Left lung (tissue), 10 donors: ENCODE data around the gene FXYD2. TPM values are rescaled to one million over a fixed set of nuclear protein-coding genes. Genes with fewer than 3 reads are reported as not detected.

Source experiments
- ATAC-seq: fragments of 200-7000 bp; cut with Tn5 transposase; one replicate; pipeline ENCODE4 v1.9.1; 2020; ENCODE audit warnings: moderate library complexity
- DNase-seq, 4 donors: peaks; one replicate each; pipeline ENCODE4 v3.0.0-alpha.2; 2013 to 2020
- H3K27ac ChIP-seq, 2 donors: fragments of 200-600 bp; sonication (generic) in 1 of 2; one replicate each; pipeline versions ENCODE4 v1.5.0 to v1.8.0; 2020 to 2021
- H3K27me3 ChIP-seq, 2 donors: fragments of 200-600 bp; sonication (generic) in 1 of 2; one replicate each; pipeline versions ENCODE4 v1.5.0 to v1.8.0; 2020 to 2021
- H3K36me3 ChIP-seq, 2 donors: fragments of 200-600 bp; sonication (generic) in 1 of 2; one replicate each; pipeline versions ENCODE4 v1.5.0 to v1.8.0; 2020 to 2021
- H3K4me1 ChIP-seq, 2 donors: fragments of 200-600 bp; one replicate each; pipeline ENCODE4 v1.8.0; 2021
- H3K4me3 ChIP-seq, 2 donors: fragments of 200-600 bp; sonication (generic) in 1 of 2; one replicate each; pipeline versions ENCODE4 v1.5.0 to v1.8.0; 2020 to 2021; ENCODE audit warnings: mild to moderate bottlenecking in 1 of 2
- H3K9me3 ChIP-seq, 2 donors: fragments of 200-600 bp; sonication (generic) in 1 of 2; one replicate each; pipeline versions ENCODE4 v1.5.0 to v1.8.0; 2020 to 2021
- CTCF ChIP-seq, 2 donors: fragments of 200-600 bp; sonication (generic) in 1 of 2; IDR thresholded peaks; one replicate each; pipeline versions ENCODE4 v1.5.0 to v1.8.0; 2021; ENCODE audit warnings: antibody characterized with exemption in 2 of 2
- intact Hi-C, 2 donors: fragments of 100-400 bp; cut with DNase I; formaldehyde crosslinking; loops; one replicate each; pipeline versions ENCODE4 v1.11.2 to v1.14.2; 2022
- polyA plus RNA-seq, 6 donors: library from polyadenylated mRNA; unstranded; fragments of 120-200 nt; gene quantifications; one replicate each; pipeline ENCODE4 v1.2.1, GENCODE V29; 2013; ENCODE audit not compliant: insufficient read length in 6 of 6
- total RNA-seq, 2 donors: library from RNA; stranded (reverse); fragmentation: NEBNext Ultra II Directional; extraction: Animal tissue kit (Norgen Biotek cat#: 25700); gene quantifications; one replicate each; pipeline ENCODE4 v1.2.1, GENCODE V29; 2021
- donor health status: DM: no; HTN: yes; CAD: no.
- donor health status: DM: no; HTN: no; CAD: no.

FXYD2 gene
- total and polyA plus RNA-seq, 8 donors: 1.2 to 9.2 (median 5.4) TPM

GRCh38 chr11:117827521-117828511, 3.3 kb upstream of the FXYD2 start:
- no peaks in the 10 kb centered on the region for H3K27me3 ChIP-seq
- H3K4me3 ChIP-seq: no peak overlapping the region
- H3K36me3 ChIP-seq: no peaks in the 10 kb centered on the region
- no peak for TF ChIP-seq CTCF (IDR thresholded peaks at IDR 0.05)
- intact Hi-C loops: no loop called here
- peaks cover 16 to 73% of the 10 kb centered on the region in 2 donors for H3K4me1 ChIP-seq
- no peak for DNase-seq
- no peak for ATAC-seq
- H3K9me3 ChIP-seq: no peaks in the 10 kb centered on the region
- no peak overlapping the region for H3K27ac ChIP-seq

- no peak overlapping the region for H3K4me3 ChIP-seq
- no peaks in the 10 kb centered on the region for H3K27me3 ChIP-seq
- ATAC-seq: no peak
- no peak overlapping the region for H3K27ac ChIP-seq
- no peaks in the 10 kb centered on the region for H3K9me3 ChIP-seq
- peaks cover 16 to 83% of the 10 kb centered on the region in 2 donors for H3K4me1 ChIP-seq
- H3K36me3 ChIP-seq: no peaks in the 10 kb centered on the region
- no peak for TF ChIP-seq CTCF (IDR thresholded peaks at IDR 0.05)
- intact Hi-C loops: no loop called here
- DNase-seq: peak in 1 of 4 donors; percentile 4
Measured at GRCh38 chr11:117826832-117827231, 2.3 kb upstream of the FXYD2 start.

GRCh38 chr11:117826190-117826570, 1.6 kb upstream of the FXYD2 start:
- peaks cover 16 to 81% of the 10 kb centered on the region in 2 donors for H3K4me1 ChIP-seq
- DNase-seq: peak in 2 of 4 donors; percentile 2 to 50
- intact Hi-C loops: no loop called here

DNA sequence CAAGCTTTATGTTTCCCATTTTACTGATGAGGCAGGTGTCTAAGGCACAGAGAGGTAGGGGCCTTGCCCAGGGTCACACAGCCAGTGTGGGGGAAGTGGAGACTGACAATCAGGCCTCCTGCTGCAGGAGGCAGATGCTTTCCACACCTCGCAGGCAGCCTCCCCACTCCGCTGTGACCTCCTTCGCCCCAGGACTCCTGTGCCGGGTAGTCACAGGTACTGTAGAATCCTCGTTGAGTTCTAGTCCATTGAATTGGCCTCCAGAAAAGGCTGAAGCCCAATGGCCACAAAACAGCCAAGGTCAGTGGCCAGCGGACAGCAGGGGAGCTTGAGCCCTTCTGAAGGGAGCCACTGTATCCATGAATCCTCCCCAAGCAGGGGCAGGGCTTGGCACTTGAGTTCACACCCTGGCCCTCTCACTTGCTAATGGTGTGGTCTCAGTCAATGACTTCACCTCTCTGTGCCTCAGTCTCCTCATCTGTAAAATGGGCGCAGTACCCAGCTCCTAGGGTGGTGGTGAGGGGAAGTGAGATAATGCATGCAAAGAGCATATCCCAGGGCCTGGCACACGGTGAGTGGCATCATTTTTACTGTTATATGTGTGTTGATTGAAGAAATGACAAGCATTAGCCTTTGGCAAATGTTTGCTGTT, 1.1 kb upstream of the FXYD2 start:
- peak in 1 of 4 donors; percentile 9 for DNase-seq
- Histone ChIP-seq H3K4me1 (peaks cover 16 to 76% of the 10 kb centered on the region in 2 donors), H3K36me3 (no peaks in the 10 kb centered on the region), H3K4me3 (no peak overlapping the region), H3K27ac (no peak overlapping the region), H3K9me3 (no peaks in the 10 kb centered on the region), H3K27me3 (no peaks in the 10 kb centered on the region)
- no peak for TF ChIP-seq CTCF (IDR thresholded peaks at IDR 0.05)
- intact Hi-C loops: no loop called here
- no peak for ATAC-seq

More at GRCh38 chr11:117826190-117826570, 1.6 kb upstream of the FXYD2 start:
- ATAC-seq: no peak
- Histone ChIP-seq H3K9me3 (no peaks in the 10 kb centered on the region), H3K36me3 (no peaks in the 10 kb centered on the region), H3K27ac (no peak overlapping the region), H3K27me3 (no peaks in the 10 kb centered on the region), H3K4me3 (no peak overlapping the region)
- no peak for TF ChIP-seq CTCF (IDR thresholded peaks at IDR 0.05)

- intact Hi-C loops: loop anchor here in 1 of 2 donors (5.0 kb wide), 1 partner anchor 228 kb away; no protein-coding TSS in a partner anchor
- Histone ChIP-seq H3K4me3 (no peak overlapping the region), H3K27me3 (no peaks in the 10 kb centered on the region), H3K27ac (peak overlapping the region; percentile 67 to 68), H3K4me1 (peaks cover 13 to 65% of the 10 kb centered on the region in 2 donors), H3K9me3 (no peaks in the 10 kb centered on the region), H3K36me3 (no peaks in the 10 kb centered on the region)
- DNase-seq: peak in 3 of 4 donors; percentile 55 to 89 (median 79)
- TF ChIP-seq CTCF (IDR thresholded peaks at IDR 0.05): no peak
- peak; percentile 47 for ATAC-seq
Measured at GRCh38 chr11:117823946-117824420, 561 bp downstream of the FXYD2 start.
